Loucy (cell line): ENCODE data around the gene OR52W1.

Experiments
- CTCF ChIP-seq: fragments of 200-600 bp; sonication (generic); conservative IDR thresholded peaks from 2 replicates; pipeline ENCODE4 v1.5.1; 2014; ENCODE audit warnings: mild to moderate bottlenecking, antibody characterized with exemption, low read length
- EZH2phosphoT487 ChIP-seq: fragments of 200-600 bp; IDR thresholded peaks from 2 replicates; pipeline ENCODE4 v1.6.1; 2018; ENCODE audit warnings: antibody characterized with exemption, mild to moderate bottlenecking, moderate library complexity, borderline replicate concordance

- TF ChIP-seq EZH2phosphoT487 (no peak), CTCF (no peak)
These were observed 26.9 kb downstream of the OR52W1 start for GRCh38 chr11:6225896-6226295.
